ENCODE measurements around the gene TOR2A. TPM values are rescaled to one million over a fixed set of nuclear protein-coding genes. Genes with fewer than 3 reads are reported as not detected.

The TOR2A gene
- total RNA-seq, 1 donor from 2014 or later = 18.6 TPM

DNA sequence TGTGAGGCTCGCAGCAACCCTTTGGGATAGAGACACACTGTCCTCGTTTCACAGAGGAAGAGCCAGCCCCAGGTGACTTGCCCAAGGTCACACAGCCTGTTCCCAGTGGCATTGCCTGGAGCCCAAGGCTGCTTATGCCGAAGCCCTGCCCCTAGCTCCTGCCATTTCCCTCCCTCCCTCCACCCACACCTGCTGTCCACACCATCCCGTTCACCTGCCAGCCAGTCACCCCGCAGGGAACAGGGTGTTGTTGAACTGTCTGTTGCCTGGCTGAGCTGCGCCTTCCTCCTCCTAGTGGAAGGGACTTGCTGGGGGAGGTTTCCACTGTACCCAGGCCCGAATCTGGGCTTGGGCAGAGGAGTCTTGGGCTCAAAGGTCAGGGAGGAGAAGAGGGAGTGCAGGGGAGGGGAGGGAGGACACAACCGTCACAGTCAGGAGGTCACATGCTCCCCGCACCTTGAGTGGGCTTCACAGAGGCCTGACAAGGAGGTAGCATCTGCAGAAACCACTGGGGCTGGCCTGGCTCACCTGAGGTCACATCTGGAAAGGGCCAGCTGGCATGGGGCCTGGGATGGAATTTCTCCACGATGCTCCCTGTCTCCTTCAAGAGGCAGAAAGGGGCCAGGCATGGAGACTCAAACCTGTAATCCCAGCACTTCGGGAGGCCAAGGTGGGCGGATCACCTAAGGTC is 12.9 kb downstream of the TOR2A start:
- intact Hi-C loops (cut with micrococcal nuclease) = no loop called here

DNA sequence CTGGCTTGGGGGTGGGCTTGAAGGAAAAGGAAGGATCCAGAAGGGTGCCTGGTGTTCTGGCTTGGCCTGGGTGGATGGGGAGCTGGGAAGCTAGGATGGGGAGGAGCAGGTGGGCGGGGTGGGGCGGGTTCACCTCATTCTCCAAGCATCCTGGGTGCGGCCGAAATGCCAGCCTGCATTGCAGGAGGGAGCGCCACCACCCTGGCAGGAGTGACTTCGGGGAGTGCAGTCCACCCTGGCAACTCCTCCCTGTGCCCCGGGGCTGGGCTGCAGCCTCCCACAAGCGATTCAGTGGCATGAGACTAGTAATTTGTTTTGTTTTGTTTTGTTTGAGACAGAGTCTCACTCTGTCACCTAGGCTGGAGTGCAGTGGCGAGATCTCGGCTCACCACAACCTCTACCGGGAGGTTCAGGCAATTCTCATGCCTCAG is 13.7 kb downstream of the TOR2A start:
- intact Hi-C loops (cut with micrococcal nuclease) = no loop called here

DNA sequence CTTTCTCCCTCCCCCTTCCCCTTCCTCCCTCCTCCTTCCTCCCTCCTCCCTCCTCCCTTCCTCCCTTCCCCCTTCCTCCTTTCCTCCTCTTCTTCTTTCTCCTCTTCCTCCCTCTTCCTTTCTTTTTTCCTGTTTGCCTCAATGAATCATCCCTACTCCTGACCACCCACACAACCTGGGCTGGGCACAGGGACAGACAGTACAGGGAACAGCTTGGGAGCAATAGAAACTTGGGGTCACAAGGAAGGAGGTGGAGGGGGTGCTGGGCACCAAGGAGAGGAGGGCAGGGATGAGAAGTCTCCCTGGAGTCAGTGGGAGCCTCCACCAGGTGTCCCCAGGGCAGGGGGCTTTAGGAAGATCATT is 14.2 kb downstream of the TOR2A start:
- intact Hi-C loops (cut with micrococcal nuclease) = no loop called here

DNA sequence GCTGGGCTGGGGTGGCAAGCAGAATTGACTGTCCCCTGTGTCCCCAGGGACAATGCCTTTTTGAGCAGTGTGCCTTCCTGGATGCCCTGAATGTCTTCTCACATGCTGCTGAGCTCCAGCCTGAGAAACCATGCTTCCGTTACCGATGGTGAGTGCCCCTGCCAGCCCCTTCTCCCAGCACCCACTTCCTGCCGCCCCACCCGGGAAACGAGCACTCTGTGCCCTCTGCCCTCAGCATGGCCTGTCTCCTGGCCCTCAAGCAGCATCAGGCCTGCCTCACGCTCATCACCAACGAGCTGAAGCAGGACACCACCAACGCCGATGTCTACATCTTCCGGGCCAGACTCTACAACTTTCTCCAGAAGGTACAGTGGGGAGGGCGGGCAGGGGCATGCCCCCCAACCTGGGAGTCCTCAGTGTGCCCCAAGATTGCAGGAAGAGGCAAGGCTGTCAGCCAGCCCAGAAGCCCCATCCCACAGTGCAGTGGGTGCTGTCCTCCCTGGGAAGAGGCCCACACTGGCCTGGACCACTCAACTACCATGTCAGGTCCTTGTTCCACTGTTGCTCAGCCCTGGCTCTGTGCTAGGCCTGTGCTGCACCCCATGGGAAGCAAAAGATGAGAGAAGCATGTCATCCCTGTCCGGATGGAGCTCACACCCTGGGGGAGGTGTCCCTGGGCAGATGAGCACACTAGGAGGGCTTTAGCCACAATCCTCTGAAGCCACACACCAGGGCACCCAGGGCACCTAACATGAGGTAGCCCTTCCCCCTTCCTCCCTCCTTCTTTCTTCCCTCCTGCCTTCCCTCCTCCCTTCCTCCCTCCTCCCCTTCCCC is 14.8 kb downstream of the TOR2A start:
- intact Hi-C loops (cut with micrococcal nuclease) = no loop called here

DNA sequence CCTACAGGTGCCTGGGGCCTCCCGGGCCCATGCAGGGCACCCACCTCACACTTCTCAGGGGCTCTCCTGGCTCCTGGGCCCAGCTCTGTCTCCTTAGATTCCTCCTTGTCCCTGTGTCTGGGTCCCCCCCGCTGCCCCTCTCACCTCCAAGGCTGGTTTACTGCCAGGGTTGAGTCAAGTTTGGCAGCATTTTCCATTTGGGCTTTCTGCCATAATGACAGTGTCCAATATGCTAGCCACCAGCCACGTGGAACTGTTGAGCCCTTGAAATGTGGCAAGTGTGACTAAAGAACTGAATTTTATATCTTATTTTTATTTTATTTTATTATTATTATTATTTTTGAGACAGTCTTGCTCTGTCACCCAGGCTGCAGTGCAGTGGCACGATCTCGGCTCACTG is 17.3 kb downstream of the TOR2A start:
- intact Hi-C loops (cut with micrococcal nuclease) = loop anchor here (5.0 kb wide), 2 partner anchors 215 to 495 kb away; no protein-coding TSS in a partner anchor

DNA sequence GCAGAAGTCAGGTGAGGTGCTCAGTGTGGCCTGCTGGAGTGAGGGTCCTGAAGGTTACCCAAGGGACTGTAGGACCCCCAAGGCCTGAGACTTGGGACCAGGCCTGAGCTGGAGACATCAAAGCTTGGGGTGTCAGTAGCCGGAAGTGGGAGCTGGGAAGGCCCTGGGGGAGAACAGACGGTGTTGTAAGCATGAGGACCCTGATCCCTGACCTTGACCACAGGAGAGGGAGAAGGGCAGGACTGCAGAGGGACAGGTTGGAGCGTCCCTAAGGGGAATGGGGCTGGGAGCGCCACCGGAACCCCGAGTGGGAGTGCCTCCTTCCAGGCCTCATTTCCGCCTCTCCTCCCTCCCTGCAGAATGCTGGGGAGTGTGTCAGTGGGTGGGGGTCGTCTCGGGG is 18.7 kb downstream of the TOR2A start:
- intact Hi-C loops (cut with micrococcal nuclease) = loop anchor here (5.0 kb wide), 2 partner anchors 214 to 494 kb away; no protein-coding TSS in a partner anchor

DNA sequence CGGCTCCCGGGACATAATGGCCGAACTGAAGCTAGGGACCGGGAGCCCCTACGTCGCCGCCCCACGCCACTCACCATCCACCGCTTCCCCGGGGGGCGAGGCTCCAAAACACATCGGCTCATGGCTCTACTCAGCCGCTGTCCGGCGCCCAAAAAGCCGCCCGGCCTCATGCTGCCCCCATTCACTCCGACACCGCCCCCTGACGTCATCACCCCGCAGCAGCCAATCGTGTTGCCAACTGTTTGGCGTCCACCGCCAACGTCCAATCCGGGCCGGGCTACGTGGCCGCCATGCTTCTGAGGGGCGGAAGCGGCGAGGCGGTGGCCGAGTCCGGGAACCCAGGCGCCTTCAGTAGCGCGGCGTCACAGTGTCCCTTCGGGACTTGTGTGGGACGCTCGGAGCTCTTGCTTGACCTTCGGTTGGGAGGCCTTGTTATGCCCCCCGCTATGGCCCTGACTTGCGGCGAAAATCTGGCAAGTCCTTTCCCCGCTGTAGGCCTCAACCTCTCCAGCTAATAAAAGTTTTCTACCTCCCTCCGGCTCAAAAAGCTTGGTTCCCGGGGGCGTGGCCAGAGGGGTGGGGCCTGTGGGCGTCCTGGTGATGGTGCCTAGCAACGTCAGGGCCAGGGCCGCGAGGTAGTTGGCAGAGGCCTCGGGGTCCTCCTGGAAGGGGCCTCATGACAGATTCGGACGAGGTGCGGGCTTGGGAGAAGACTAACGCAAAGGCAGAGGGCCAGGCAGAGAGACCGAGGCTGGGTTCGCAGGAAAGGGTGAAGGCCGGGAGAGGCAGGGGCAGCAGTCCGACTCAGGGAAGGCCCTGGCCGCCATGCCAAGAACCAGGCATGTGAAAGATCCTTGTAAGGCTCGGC is 19.4 kb downstream of the TOR2A start, which contains the start of the genes PTRH1 and TTC16:
TSS of gene PTRH1 (minus strand) at position 194 of the 868 bp plus-strand sequence. CDS start at position 170, 24 bp downstream.
TSS of gene TTC16 (plus strand) at position 610 of the 868 bp plus-strand sequence. CDS start at position 677, 67 bp downstream.
- intact Hi-C loops (cut with micrococcal nuclease) = loop anchor here (1.0 to 5.0 kb wide), 9 partner anchors 16 to 493 kb away; partner anchors contain the start of genes LRSAM1, RPL12, STXBP1 and TOR2A

DNA sequence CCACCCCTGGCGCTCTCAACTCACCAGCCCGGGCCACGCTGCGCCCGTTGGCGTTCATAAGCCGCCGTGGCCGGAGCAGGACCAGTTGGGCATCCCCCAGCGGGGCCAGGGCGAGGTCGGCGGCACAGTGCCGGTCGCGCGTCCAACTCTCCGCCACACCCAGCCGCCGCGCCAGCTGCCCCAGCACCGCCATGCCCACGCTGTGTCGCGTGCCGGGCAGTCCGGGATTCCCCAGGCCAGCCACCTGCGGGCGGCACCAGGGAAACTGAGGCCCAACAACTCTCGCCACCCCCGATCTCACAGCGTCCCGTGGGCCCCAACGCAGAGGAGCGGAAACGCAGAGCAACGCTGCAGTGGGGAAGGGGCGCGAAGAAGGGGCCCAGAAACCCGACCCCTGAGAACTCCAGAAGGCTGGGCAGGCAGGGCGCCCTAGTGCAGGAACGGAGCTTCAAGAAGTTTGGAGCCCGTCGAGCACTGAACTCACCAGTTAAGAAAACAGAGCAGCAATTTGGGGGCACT is 20.1 kb downstream of the TOR2A start:
- intact Hi-C loops (cut with micrococcal nuclease) = loop anchor here (1.0 to 5.0 kb wide), 9 partner anchors 16 to 493 kb away; partner anchors contain the start of genes LRSAM1, RPL12, STXBP1 and TOR2A

DNA sequence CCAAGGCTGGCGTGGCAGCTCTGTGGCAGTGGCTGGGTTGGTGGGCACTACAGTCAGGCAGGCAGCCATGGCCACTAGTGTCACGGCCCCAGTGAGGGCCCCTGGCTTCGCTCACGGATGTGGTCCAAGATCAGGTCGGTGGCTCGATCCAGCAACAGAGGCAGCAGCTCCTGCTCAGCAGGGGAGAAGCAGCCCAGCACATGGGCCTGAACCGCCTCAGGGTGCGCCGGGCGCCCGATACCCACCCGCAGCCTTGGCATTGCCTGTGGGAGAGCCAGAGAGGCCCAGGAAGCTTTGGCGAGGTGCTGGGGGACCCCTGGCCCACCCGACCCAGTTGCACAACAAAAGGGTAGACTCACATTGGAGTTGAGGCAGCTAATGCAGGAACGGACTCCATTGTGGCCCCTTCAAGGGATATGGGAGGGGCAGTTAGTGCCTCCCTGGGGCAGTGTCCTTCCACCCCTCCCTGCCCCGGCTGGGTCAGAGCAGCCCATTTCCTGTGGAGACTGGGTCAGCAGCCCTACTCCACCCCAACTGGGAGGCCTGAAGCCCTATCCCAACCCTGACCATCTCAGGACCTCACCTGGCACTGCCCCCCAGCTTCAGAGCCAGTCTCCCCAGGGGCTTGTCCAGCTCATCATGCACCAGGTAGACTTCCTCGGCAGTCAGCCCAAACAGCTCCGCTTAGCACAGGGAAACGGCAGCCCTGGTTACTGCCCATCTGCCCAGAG is 20.9 kb downstream of the TOR2A start:
- intact Hi-C loops (cut with micrococcal nuclease) = loop anchor here (2.0 kb wide), 1 partner anchor 101 kb away; the partner anchor contains the start of gene STXBP1

DNA sequence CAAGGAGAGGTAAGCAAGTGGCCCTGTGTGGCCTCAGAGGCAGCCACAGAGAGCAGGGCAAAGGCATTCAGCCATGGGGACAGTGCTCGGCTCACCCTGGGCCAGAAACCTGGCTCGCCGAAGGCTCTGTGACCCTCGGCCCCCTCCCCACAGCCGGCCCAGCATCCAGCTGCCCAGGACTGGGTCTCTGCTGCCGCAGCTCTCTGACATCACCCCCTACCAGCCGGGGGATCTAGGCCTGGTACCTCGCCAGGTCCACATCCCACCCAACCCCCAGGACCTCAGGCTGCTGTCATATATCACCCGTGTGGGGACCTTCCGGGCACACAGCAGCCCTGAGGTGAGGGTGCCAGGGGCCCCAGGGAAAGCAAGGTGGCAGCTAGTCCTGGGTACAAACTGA is 22.2 kb downstream of the TOR2A start:
- intact Hi-C loops (cut with micrococcal nuclease) = no loop called here

DNA sequence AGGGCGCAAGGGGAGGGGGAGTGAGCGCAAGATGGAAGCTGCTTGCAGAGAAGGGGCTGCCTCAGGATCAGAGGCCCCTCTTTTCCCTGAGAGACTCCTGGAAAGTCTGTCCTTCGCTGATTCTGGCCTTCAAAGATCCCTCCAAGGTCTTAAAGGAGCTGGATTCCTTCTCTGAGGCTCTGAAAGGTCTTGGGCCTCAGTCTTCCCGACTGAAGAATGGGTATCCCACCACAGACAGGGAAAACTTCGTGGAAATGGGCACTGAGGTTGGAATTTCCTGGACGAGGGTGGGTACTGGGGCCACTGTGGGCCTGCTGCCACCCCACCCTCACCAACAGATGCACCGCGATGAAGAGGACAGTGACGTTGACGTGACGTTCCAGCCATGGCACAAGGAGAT is 22.7 kb downstream of the TOR2A start:
- intact Hi-C loops (cut with micrococcal nuclease) = no loop called here

DNA sequence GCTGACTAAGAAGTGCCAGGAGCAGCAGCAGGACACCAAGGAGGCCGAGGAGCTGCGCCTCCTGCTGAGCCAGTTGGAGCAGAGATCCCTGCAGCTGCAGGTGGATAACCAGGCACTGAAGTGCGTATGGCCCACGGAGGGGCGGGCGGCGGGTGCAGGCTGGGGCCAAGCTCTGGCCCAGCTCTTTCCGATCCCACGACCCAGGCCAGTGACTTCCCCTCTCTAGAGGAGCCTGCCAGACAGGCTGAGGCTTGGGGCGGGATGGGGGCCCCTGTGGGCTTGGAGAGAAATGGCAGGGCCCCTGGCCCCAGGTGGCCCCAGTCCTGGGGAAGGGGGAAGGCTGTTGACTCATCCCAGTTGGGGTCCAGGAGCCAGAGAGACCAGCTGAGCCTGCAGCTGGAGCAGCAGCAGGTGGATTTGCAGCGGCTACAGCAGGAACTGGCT is 23.2 kb downstream of the TOR2A start:
- intact Hi-C loops (cut with micrococcal nuclease) = no loop called here

DNA sequence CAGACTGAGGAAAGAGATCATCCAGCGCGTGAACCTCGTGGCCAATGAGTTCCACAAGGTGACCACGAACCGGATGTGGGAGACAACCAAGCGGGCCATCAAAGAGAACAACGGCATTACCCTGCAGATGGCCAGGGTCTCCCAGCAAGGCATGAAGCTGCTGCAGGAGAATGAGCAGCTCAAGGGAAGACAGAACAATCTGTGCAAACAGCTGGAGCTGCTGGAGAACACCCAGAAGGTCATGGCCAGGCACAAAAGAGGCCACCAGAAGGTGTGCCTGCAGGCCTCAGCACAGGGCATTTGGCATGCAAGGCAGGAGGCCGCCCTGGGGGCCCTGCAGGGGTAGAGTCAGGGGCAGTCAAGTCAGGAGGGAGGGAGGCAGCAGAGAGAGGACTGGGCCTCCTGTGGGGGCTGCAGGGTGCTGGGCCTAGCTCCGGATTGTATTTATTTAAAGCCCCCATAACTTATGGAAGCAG is 23.8 kb downstream of the TOR2A start:
- intact Hi-C loops (cut with micrococcal nuclease) = no loop called here

DNA sequence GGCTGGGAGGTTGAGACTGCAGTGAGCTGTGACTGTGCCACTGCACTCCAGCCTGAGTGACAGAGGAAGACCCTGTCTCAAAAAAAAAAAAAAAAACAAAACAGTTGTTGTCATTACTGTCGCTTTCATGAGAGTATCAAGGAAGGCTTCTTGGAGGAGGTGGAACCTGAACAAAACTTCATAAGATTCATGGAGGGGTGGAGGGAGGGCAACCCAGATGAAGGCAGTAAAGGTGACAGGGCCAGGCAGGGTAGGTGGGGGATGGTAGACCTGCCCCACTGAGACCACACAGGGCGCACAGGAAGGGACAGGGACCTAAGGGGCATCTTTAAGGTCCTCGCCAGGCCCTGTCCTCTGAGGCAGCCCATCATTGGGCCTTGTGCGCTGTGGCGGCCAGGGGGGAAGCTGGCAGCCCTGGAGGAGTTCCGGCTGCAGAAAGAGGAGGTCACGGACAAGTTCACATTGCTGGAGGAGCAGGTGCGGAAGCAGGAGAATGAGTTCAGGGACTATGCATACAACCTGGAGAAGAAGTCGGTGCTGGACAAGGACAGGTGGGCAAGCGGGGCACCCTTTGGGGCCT is 24.8 kb downstream of the TOR2A start:
- intact Hi-C loops (cut with micrococcal nuclease) = no loop called here

DNA sequence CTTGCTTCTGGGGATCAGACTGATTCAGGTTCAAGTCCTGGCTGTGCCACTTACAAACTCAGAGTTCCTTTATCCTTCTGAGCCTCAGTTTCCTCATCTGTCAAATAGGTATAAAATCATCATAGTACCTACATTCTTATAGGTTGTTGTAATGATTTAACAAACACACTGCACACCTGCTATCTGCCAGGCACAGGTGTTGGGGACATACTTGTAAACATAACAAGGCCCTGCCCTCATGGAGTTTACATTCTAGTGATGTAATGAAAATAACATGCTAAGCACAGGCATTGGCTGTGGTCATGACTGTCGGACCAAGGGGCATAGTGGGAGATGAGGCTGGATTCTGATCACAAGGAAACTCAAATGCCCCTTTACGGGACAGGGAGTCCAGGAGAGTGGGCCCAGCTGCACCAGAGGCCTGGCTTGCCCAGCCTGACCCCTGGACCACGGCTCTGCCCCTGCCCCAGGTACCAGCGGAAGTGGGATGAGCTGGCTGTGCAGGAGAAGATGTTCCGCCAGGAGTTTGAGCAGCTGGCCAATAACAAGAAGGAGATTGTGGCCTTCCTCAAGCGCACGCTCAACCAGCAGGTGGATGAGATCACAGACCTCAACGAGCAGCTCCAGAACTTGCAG is 26.0 kb downstream of the TOR2A start:
- intact Hi-C loops (cut with micrococcal nuclease) = no loop called here

DNA sequence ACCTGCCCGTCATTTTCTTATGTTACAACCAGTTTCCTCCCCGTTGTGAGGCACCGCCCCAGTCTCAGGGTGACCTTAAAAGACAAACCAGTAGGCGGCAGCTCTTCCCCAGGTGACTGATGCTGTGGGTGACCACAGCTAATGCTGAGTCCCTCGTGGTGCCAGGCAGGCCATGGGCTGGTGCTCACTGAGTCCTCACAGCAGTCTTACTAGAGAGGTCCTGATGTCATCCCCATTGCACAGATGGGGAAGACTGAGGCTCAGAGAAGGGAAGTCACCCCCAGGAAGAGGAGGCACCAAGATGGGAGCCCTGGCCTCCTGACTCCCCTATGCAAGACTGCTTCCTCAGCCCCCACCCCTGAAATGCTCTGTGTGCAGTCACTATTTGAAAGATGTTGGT is 27.3 kb downstream of the TOR2A start:
- intact Hi-C loops (cut with micrococcal nuclease) = no loop called here

DNA sequence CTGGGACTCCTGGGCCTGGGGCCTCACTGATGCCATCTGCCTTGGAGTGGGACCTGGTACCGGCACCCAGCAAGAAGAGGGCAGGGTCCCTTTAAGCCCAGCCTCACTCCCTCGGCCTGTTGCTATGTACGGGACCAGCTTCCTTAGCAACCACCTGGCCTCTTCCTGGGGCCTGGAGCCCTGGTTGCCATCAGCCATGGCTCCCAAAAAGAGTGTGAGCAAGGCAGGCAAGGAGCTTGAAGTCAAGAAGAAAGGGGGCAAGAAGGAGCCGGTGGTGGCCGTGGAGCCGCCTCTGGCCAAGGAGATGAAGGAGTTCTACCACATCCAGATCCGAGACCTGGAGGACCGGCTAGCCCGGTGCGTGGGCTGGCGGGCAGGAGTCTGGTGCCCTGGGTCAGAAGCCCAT is 28.3 kb downstream of the TOR2A start, which contains the start of gene CFAP157:
TSS of gene CFAP157 (plus strand) at position 153 of the 406 bp plus-strand sequence. CDS start at position 197, 44 bp downstream.
- intact Hi-C loops (cut with micrococcal nuclease) = no loop called here

DNA sequence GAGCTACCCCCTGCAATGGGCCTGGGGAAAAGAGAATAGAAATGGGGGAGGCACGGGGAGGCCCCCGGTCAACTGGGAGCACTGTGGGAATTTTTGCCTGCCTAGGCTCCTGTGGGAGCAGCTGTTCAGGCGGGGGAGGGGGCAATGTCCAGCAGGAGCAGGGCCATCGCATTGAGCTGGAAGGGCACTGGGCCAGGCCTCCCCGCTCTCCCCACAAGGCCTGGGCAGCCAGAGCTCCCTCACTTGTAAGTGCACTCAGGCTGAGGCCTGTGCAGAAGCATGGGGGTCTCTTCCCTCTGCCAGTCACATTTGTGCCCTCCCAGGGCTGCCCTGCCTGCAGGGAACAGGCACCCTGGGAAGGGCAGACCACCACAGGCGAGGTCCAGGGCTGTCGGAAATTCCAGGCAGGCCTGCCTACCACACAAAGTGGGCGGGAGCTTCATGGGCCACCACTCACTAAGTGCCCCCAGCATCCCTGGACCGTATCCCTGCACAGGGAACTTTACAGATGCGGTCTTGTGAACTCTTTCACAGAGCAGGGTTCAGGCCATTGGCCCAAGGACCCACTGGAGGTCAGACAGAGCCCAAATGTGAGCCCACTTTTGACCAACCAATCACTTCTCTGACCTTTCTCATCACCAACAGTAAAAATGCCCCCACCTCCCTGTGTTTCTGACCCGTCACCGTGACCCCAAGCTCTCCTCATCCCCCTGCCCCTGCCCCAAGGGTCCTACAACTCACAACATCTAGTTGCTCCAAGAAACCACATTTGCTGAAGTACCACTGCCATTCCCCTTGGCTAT is 29.3 kb downstream of the TOR2A start:
- intact Hi-C loops (cut with micrococcal nuclease) = no loop called here
